Loucy (cell line): ENCODE data around the gene CDRT4.

Experiments
- H2AFZ ChIP-seq: fragments of 200-600 bp; sonication (generic); 2 replicates; pipeline ENCODE4 v1.6.0; 2016; ENCODE audit warnings: antibody characterized with exemption, mild to moderate bottlenecking, low read length, moderate library complexity
- H3F3A ChIP-seq: fragments of 200-600 bp; 2 replicates; pipeline ENCODE4 v1.6.0; 2016; ENCODE audit warnings: antibody characterized with exemption, low read depth, mild to moderate bottlenecking
- H3K27me3 ChIP-seq: fragments of 200-600 bp; sonication (generic); 2 replicates; pipeline ENCODE4 v1.6.1; 2014; ENCODE audit warnings: low read length, mild to moderate bottlenecking; ENCODE audit not compliant: insufficient read depth, poor library complexity, severe bottlenecking
- H3K36me3 ChIP-seq: fragments of 200-600 bp; sonication (generic); 2 replicates; pipeline ENCODE4 v1.6.1; 2016; ENCODE audit warnings: low read length; ENCODE audit not compliant: insufficient read depth
- H3K4me1 ChIP-seq: fragments of 200-600 bp; sonication (generic); 2 replicates; pipeline ENCODE4 v1.5.1; 2014; ENCODE audit warnings: low read length, mild to moderate bottlenecking; ENCODE audit not compliant: insufficient read depth, poor library complexity, severe bottlenecking
- H3K4me2 ChIP-seq: fragments of 200-600 bp; sonication (generic); 2 replicates; pipeline ENCODE4 v1.6.0; 2014; ENCODE audit warnings: antibody characterized with exemption, low read length, low read depth, mild to moderate bottlenecking; ENCODE audit not compliant: poor library complexity, severe bottlenecking
- H3K4me3 ChIP-seq: fragments of 200-600 bp; sonication (generic); 2 replicates; pipeline ENCODE4 v1.5.1; 2014; ENCODE audit warnings: low read length, mild to moderate bottlenecking, mixed read lengths; ENCODE audit not compliant: poor library complexity, severe bottlenecking
- H3K79me2 ChIP-seq: fragments of 200-600 bp; sonication (generic); 2 replicates; pipeline ENCODE4 v1.6.1; 2014; ENCODE audit warnings: low read length; ENCODE audit not compliant: insufficient read depth
- H3K9ac ChIP-seq: fragments of 200-600 bp; sonication (generic); 2 replicates; pipeline ENCODE4 v1.6.0; 2014; ENCODE audit warnings: mild to moderate bottlenecking, low read depth, low read length, moderate library complexity; ENCODE audit not compliant: poor library complexity, severe bottlenecking
- H3K9me2 ChIP-seq: fragments of 200-600 bp; sonication (generic); replicated peaks from 2 replicates; pipeline ENCODE4 v1.6.1; 2016; ENCODE audit warnings: low read depth, low read length, mixed read lengths
- H3K9me3 ChIP-seq: fragments of 200-600 bp; sonication (generic); 2 replicates; pipeline ENCODE4 v1.6.1; 2014; ENCODE audit warnings: mild to moderate bottlenecking, antibody characterized with exemption, low read length, low read depth; ENCODE audit not compliant: insufficient read depth
- H4K20me1 ChIP-seq: fragments of 200-600 bp; sonication (generic); 2 replicates; pipeline ENCODE4 v1.6.0; 2014; ENCODE audit warnings: antibody characterized with exemption, low read length, mild to moderate bottlenecking; ENCODE audit not compliant: insufficient read depth, poor library complexity, severe bottlenecking
- EZH2phosphoT487 ChIP-seq: fragments of 200-600 bp; IDR thresholded peaks from 2 replicates; pipeline ENCODE4 v1.6.1; 2018; ENCODE audit warnings: antibody characterized with exemption, mild to moderate bottlenecking, moderate library complexity, borderline replicate concordance
- TF ChIP-seq, protein P1 (sequence below): fragments of 200-600 bp; sonication (generic); conservative IDR thresholded peaks from 2 replicates; pipeline ENCODE4 v1.5.1; 2014; ENCODE audit warnings: mild to moderate bottlenecking, antibody characterized with exemption, low read length

The CDRT4 gene

DNA sequence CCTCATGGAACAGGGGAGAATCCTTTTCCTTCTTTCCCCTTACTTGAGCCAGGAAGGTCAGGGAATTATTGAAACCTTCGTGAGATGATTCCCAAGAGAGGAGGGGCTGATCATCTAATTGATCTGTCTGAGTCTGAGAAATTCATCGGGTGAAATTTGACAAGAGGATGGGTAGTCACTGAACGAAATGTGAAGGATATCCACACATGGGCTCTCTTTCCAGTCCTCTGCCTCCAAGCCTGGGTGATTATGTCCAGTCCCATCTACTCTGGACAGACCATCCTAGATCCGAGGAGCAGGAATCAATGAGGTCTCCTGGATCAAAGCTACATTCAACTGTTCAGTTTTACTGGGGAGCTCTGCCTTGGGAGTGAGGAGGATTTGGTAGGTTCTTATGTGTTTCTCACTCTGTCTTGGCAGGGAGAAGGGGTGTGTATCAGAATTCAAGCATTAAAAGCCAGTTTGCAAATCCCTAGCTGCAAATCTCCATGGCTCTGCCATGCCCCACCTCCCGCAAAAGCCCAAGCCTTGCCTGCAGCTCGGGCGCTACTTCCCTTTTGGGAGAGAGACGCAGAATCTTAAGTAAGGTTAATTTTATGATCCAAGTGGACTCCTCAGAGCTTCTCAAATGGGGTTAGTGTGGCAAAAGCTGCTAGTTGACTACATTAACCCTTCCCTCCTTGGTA is 78.9 kb downstream of the CDRT4 start:
- H3K4me1 ChIP-seq = no peaks in the 10 kb centered on the region
- no peaks in the 10 kb centered on the region for H3K9me3 ChIP-seq
- no peak overlapping the region for H3K4me3 ChIP-seq
- H3K9ac ChIP-seq = no peak overlapping the region
- H3K79me2 ChIP-seq = no peaks in the 10 kb centered on the region
- H3K36me3 ChIP-seq = no peaks in the 10 kb centered on the region
- no peaks in the 10 kb centered on the region for H4K20me1 ChIP-seq
- H2AFZ ChIP-seq = no peak overlapping the region
- TF ChIP-seq, protein P1, sequence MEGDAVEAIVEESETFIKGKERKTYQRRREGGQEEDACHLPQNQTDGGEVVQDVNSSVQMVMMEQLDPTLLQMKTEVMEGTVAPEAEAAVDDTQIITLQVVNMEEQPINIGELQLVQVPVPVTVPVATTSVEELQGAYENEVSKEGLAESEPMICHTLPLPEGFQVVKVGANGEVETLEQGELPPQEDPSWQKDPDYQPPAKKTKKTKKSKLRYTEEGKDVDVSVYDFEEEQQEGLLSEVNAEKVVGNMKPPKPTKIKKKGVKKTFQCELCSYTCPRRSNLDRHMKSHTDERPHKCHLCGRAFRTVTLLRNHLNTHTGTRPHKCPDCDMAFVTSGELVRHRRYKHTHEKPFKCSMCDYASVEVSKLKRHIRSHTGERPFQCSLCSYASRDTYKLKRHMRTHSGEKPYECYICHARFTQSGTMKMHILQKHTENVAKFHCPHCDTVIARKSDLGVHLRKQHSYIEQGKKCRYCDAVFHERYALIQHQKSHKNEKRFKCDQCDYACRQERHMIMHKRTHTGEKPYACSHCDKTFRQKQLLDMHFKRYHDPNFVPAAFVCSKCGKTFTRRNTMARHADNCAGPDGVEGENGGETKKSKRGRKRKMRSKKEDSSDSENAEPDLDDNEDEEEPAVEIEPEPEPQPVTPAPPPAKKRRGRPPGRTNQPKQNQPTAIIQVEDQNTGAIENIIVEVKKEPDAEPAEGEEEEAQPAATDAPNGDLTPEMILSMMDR = no peak
- no peak for TF ChIP-seq EZH2phosphoT487
- no peaks in the 10 kb centered on the region for H3K27me3 ChIP-seq
- no peaks in the 10 kb centered on the region for H3K9me2 ChIP-seq
- no peak overlapping the region for H3K4me2 ChIP-seq
- no peaks in the 10 kb centered on the region for H3F3A ChIP-seq

DNA sequence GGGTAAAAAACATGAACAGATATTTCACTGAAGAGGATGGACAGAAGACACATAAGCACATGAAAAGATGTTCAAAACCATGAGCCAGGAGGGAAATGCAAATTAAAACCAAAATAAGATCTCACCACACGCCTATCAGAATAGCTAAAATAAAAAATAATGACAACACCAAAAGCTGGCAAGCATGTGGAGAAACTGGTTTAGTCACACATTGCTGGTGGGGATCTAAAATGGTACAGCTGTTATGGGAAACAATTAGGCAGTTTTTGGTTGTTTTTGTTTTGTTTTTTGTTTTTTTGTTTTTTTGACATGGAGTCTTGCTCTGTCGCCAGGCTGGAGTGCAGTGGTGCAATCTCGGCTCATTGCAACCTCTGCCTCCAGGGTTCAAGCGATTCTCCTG is 81.3 kb downstream of the CDRT4 start:
- Histone ChIP-seq H3K27me3 (no peaks in the 10 kb centered on the region), H3K4me1 (no peaks in the 10 kb centered on the region), H3K9me3 (no peaks in the 10 kb centered on the region), H4K20me1 (no peaks in the 10 kb centered on the region), H3K4me2 (no peak overlapping the region), H3F3A (no peaks in the 10 kb centered on the region), H2AFZ (no peak overlapping the region), H3K36me3 (no peaks in the 10 kb centered on the region), H3K9ac (no peak overlapping the region), H3K79me2 (no peaks in the 10 kb centered on the region), H3K4me3 (no peak overlapping the region), H3K9me2 (no peaks in the 10 kb centered on the region)
- TF ChIP-seq EZH2phosphoT487 = no peak
- TF ChIP-seq, protein P1 = no peak
